Erythroblast (primary cell): ENCODE results near the gene SIRPD.

Experiments
- GATA1 ChIP-seq: IDR thresholded peaks from 2 replicates; pipeline ENCODE4 v1.6.1; 2011; ENCODE audit warnings: low read depth, mild to moderate bottlenecking, control low read depth, low read length, moderate library complexity
- POLR2A ChIP-seq: IDR thresholded peaks from 2 replicates; pipeline ENCODE4 v1.6.1; 2011; ENCODE audit warnings: mild to moderate bottlenecking, low read length

DNA sequence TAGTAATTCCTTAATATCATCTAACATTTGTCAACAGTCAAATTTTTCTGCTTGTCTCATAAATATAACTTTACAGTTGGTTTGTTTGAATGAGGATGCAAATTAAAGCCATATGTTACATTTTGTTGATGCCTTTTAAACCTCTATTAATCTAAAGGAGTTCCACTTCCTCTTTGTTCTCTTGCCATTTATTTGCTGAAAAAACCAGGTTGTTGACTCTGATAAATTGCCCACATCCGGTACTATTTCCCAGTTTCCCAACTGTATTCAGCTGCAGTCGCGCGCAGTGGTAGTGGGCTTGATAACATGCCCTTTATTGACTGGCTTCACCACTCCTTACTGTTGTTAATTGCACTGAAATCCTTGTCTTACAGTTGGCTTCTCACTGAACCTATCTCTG lies 33.5 kb downstream of the SIRPD start:
- TF ChIP-seq POLR2A (no peak), GATA1 (no peak)
